Measurements from ENCODE around the gene SRPK3.
A peak's percentile ranks its signal among the peaks of the same experiment; 100 is the strongest.
"Not testable (repeated sequence)": the region's sequence is repeated elsewhere in the genome, so short reads cannot be mapped to it uniquely, and the experiment has no call there.

SRPK3 gene

GRCh38 chrX:153814591-153815315 is 33.9 kb downstream of the SRPK3 start:
- DNase-seq = no peak

GRCh38 chrX:153816831-153817690 is 36.2 kb downstream of the SRPK3 start:
- no peak for DNase-seq

GRCh38 chrX:153818064-153818463 is 37.2 kb downstream of the SRPK3 start:
- not testable (repeated sequence) for DNase-seq

- DNase-seq = peak; percentile 32
Measured at GRCh38 chrX:153818571-153819383, 37.9 kb downstream of the SRPK3 start.

GRCh38 chrX:153819384-153820040 is 38.7 kb downstream of the SRPK3 start:
- no peak for DNase-seq

GRCh38 chrX:153820601-153821000 is 39.8 kb downstream of the SRPK3 start:
- DNase-seq = no peak

GRCh38 chrX:153821066-153821465 is 40.2 kb downstream of the SRPK3 start:
- no peak for DNase-seq

- DNase-seq = no peak
Measured at GRCh38 chrX:153824348-153824747, 43.5 kb downstream of the SRPK3 start.

GRCh38 chrX:153825042-153825441 is 44.2 kb downstream of the SRPK3 start:
- no peak for DNase-seq

- DNase-seq = no peak
Measured at GRCh38 chrX:153827016-153827415, 46.2 kb downstream of the SRPK3 start.

GRCh38 chrX:153827903-153828302 is 47.1 kb downstream of the SRPK3 start:
- DNase-seq = no peak

GRCh38 chrX:153828308-153828707 is 47.5 kb downstream of the SRPK3 start:
- DNase-seq = no peak

- DNase-seq = peak; percentile 25
Measured at GRCh38 chrX:153828723-153829548, 48.1 kb downstream of the SRPK3 start.

GRCh38 chrX:153829549-153829798 is 48.6 kb downstream of the SRPK3 start:
- no peak for DNase-seq

GRCh38 chrX:153829799-153830639 is 49.2 kb downstream of the SRPK3 start, which contains the start of gene PDZD4:
Gene PDZD4 (minus strand): TSS chrX:153830544. CDS start chrX:153830298, 246 bp downstream.
- no peak for DNase-seq

- no peak for DNase-seq
Measured at GRCh38 chrX:153830640-153831428, 50.0 kb downstream of the SRPK3 start.

GRCh38 chrX:153831429-153832150 is 50.7 kb downstream of the SRPK3 start:
- DNase-seq = no peak

GRCh38 chrX:153832728-153833127 is 51.9 kb downstream of the SRPK3 start:
- DNase-seq = no peak

Measured in EL (cell line).